ENCODE data around the gene LACTB.

LACTB gene

DNA sequence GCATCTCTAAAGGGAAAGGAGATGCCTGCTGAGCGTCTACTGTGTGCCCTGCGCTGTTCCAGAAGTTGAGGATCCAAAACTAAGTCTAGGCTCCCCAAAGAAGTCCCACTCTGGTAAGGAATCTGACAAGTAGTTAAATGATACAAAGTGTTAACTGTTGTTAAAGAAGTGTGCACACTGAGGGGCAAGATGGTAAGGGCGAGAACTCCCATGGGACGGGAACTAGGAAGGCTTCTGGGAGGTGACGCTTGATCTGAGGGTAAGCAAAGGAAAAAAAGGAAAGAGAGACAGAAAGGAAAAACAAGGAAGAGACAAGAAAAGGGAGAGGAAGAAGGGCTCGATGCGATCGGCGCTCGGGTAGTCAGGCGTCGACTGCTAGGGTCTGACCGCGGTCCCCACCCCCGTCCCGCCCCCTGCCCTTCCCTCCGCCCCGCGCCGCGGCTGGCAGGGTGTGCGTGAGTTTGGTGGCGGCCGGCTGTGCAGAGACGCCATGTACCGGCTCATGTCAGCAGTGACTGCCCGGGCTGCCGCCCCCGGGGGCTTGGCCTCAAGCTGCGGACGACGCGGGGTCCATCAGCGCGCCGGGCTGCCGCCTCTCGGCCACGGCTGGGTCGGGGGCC lies at the start of gene LACTB:
Gene LACTB, plus strand, starts transcription at position 480 of the 620 bp plus-strand sequence. Its CDS starts 11 bp downstream, at position 491.
- peak; percentile 94 for DNase-seq

DNA sequence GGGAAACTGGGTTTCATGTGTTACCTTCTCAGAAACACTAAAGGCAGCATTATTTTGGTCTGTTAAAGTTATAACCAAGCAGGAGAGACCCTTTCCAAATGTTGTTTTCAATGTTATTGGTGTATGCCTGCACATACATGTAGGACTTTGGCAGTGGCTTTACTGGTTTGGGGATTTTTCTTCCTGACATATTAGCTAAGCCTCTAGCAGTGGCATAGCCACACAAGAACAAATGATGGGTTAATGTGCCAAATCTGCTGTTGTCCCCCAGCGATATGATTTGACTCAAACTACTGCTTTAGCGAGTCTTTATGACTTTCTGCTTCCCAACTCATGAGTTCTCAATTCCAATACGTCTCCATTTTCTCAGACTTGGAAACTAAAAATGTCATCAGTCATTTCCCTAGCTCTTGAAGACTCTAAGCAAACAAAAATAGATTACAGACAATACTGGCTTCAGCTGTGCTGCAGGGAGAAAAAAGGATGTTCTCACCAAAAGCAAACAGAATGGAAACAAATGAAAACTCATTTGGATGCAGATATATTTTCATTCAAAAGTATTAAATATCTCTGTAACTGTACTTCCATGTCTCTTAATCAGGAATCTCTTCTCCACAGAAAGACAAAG lies 49.5 kb upstream of the LACTB start:
- DNase-seq: no peak

- DNase-seq: no peak
Observed at GRCh38 chr15:63072809-63073277, 48.8 kb upstream of the LACTB start.

DNA sequence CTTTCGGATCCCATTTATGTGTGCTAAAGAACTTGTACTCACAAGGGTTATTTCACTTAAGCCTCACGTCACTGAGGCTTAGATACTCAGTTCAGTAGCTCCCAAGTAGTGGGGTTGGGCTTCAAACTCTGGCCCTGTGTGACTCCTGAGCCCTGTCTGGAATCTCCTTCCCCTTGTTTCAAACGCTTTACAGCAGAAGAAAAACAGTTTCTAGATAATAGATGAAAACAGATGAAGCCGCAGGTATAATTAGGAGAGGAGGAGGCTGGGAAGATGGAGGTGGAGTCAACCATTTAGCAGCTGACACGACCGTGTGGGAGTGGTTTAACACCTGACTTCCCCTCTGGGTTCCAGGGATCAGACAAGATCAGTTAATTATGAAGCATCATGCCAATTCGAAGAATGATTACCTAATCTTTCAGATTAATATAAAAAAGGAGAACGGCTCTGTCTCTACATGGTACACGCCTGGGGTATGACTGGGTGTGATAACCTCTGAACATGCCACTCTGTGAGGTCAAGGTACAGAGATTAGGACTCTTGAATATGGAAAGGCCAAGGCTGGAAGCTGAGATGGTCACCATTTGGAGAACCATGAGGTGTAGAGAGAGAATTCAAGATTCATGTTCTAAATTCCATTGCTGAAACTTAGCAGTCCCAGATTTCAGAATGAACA lies 48.0 kb upstream of the LACTB start:
- DNase-seq: no peak

DNA sequence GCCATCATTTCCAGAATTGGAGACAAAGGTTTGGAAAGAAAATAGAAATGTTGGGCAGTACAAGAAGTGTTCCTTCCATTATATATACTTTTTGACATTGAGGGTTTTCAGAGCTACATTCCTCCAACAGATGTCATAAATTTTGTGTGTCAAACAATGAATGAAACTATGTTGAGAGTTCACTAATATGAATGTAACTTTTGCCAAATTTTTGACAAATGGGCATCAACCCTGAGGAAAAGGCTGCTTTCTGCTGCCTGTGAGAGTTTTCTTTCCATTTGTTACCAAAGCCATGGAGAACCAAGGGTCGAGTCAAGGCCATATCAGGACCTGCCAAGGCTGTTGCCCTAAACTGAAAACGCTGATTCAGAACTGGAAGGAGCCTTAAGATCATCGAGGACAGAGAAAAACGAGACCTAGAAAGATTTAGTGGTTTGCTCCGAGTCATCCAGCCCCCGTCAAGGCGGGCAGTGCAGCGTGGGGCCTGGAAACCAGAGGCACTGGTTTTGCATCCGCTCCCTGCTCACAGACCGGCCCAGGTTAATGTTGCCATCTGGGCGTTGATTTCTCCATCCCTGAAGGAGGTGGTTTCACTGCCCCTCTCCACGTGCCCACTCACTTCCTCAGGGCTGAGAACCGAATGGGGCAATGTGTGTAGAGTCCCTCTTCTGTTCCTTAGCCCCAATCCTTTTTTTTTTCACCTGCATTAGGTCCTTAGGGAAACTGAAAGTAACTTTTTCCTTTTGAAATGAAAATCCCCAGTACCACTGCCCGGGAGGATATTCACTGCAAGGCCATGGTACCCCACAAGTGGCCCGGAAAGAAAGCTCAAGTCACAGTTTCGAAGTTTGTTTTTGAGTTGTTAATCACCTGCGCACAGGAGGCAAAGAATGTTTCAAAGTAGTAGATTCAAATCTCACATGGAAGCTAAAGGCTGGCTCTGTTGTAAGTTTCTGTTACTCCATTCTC lies 46.4 kb upstream of the LACTB start:
- DNase-seq: no peak

DNA sequence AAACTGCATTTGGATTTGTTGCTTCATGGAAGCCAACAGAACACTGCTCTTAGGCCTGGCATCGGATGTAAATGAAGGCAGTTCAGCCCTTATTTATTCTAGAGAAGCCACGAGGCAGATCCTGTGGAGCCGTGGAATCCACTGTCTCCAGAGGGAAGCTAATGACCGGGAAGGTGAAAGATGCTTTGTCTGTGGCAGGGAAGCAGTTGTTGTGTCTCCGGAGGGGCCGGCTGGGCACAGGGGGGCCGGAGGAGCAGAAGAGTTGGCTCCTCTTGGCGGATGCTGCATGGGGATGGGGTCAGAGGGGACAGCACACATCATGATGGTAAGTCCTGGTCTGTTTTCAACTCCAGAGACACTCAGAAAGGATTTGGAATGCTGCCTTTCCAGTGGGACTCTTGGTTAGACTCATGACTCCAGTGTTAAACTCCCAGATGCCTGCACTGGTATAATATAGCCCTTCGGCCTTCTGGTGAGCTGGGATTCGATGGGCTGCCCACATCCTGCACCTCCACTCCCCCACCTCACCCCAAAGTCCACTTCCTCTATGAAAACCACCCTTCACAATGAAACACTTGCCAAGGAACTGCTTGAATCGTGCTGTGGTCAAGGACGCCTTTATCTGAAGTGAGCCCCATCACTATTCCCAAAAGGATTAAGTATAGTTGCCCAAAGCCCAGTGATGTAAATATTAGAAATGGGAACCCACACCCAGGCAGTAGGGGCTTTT lies 45.5 kb upstream of the LACTB start:
- DNase-seq: no peak

- DNase-seq: no peak
Observed at GRCh38 chr15:63076714-63077046, 45.0 kb upstream of the LACTB start.

- no peak for DNase-seq
Observed at GRCh38 chr15:63077952-63078351, 43.7 kb upstream of the LACTB start.

DNA sequence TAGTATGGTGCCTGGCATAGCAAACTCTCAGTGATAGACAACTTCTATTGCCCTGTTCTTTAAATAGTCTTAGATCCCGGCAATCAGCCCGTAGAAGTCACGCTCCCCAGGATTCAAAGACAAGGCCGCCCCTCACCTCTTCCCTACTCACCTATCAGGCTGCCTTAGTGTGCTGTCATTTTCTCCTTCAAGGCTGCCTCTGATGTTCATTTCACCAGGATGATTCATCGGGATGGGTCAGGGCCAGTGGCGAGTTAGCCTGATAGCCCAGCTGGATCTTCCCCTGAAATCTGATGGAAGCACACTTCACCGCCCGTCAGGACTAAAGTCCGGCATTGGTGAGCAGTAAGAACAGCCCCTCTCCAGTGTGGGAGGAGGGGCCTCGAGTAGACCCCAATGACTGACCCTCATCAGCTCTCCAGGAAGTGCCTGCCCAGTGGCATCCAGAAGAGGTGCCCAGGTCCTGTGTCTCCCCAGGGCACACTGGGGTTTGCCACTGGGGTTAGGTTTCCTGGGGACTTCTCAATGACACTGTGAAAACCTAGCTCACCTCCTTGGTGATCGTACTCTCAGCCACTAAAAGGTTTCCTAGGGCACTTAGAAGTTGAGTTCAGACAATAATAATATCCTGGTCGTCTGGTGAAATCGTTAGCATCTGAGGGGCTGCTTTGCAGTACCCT lies 41.6 kb upstream of the LACTB start:
- no peak for DNase-seq

- DNase-seq: no peak
Observed at GRCh38 chr15:63080634-63081250, 40.9 kb upstream of the LACTB start.

DNA sequence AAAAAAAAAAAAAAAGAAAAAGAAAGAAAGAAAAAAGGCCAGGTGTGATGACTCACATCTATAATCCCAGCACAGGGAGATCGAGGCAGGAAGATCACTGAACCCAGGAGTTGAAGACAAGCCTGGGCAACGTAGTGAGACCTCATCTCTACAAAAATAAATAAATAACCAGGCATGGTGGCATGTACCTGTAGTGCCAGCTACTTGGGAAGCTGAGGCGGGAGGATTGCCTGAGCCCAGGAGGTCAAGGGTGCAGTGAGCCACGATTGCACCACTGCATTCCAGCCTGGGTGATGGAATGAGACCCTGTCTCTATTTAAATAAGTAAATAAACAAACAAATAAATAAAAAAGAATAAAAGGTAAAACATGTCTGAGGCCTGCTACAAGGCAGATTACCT lies 39.3 kb upstream of the LACTB start:
- DNase-seq: no peak

- DNase-seq: no peak
Observed at GRCh38 chr15:63083044-63083443, 38.6 kb upstream of the LACTB start.

GRCh38 chr15:63083541-63083940 lies 38.1 kb upstream of the LACTB start:
- DNase-seq: no peak

DNA sequence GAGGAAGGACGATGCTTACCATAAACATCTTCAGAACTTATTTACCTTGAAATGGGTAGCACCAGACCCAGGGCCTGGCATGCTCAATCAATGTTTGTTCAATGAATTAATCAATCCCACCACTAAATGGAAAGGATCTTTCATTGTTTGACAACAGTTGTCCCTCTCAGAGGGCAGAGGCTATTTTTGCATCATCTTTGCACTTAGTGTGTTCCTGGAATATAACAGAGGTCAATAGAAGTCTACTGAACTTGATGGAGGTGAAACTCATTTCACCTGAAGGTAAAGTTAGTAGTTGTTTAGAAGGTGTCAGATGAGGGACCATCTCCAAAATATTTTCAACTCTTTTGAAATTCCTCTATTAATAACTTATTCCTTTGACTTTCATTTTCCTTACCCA lies 36.9 kb upstream of the LACTB start:
- DNase-seq: no peak

GRCh38 chr15:63085289-63085688 lies 36.4 kb upstream of the LACTB start:
- DNase-seq: no peak

GRCh38 chr15:63086271-63086670 lies 35.4 kb upstream of the LACTB start:
- DNase-seq: no peak

GRCh38 chr15:63086947-63087346 lies 34.7 kb upstream of the LACTB start:
- DNase-seq: no peak

GRCh38 chr15:63088533-63089245 lies 33.0 kb upstream of the LACTB start:
- no peak for DNase-seq

- DNase-seq: peak; percentile 81
Observed at GRCh38 chr15:63089260-63090043, 32.2 kb upstream of the LACTB start.

DNA sequence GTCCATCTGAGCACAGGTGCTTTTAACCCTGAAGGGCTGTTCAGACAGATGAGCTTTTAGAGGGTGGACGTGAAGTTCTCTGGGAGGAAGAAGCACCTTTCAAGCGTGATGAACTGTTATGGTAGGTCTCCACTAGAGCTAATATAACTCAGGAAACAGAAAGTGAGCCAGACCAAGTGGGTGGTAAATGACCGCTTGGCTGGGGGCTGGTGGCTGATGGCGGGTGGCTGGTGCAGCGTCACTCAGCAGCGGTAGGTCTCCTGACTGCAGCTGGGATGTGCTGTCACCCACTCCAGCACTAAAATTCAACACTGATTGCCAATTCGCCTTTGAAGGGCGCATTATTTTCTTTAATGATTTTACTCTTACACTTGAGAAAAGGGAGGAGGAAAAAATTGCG lies 31.2 kb upstream of the LACTB start:
- no peak for DNase-seq

Data from femur (tissue), 1 donor.